ENCODE data around the gene LST1.
A peak's percentile ranks its signal among the peaks of the same experiment; 100 is the strongest.

LST1 gene

GRCh38 chr6:31568537-31568961 lies 17.5 kb upstream of the LST1 start:
- no peaks in the 10 kb centered on the region for H3K36me3 ChIP-seq (replicated peaks; ENCODE audit: insufficient read depth, low read length)
- H3K9me2 ChIP-seq (replicated peaks; ENCODE audit: insufficient read depth, low read length): no peaks in the 10 kb centered on the region
- no peak overlapping the region for H2AFZ ChIP-seq (ENCODE audit: low read length)
- H3F3A ChIP-seq (ENCODE audit: insufficient read depth, low read length): peaks cover 17% of the 10 kb centered on the region
- peaks cover 10% of the 10 kb centered on the region for H3K27me3 ChIP-seq (replicated peaks; ENCODE audit: insufficient read depth, low read length)
- no peak overlapping the region for H3K9ac ChIP-seq (ENCODE audit: low read length)
- H4K20me1 ChIP-seq (ENCODE audit: insufficient read depth, low read length): no peaks in the 10 kb centered on the region
- peak overlapping the region; percentile 9; the same call in 1 of the 2 replicates for H3K27ac ChIP-seq (ENCODE audit: low read length)
- H3K4me1 ChIP-seq (ENCODE audit: low read length): peaks cover 47% of the 10 kb centered on the region
- no peaks in the 10 kb centered on the region for H3K9me3 ChIP-seq (replicated peaks; ENCODE audit: insufficient read depth, low read length)
- H3K79me2 ChIP-seq (ENCODE audit: low read length): no peaks in the 10 kb centered on the region
- DNase-seq: peak; percentile 91
- no peak overlapping the region for H3K4me3 ChIP-seq (ENCODE audit: low read length)
- H3K4me2 ChIP-seq (ENCODE audit: low read depth, low read length): peak overlapping the region; percentile 28; the same call in 1 of the 2 replicates
- TF ChIP-seq EZH2 (optimal IDR thresholded peaks at IDR 0.05; ENCODE audit: low read depth, low read length) (no peak), CTCF (IDR thresholded peaks at IDR 0.05; ENCODE audit: low read length) (no peak), EZH2phosphoT487 (IDR thresholded peaks at IDR 0.05; ENCODE audit: low read length) (no peak)

- Histone ChIP-seq H3K27ac (ENCODE audit: low read length) (no peak overlapping the region), H3K27me3 (replicated peaks; ENCODE audit: insufficient read depth, low read length) (peaks cover 16% of the 10 kb centered on the region), H3K9me3 (replicated peaks; ENCODE audit: insufficient read depth, low read length) (no peaks in the 10 kb centered on the region), H3F3A (ENCODE audit: insufficient read depth, low read length) (peaks cover 17% of the 10 kb centered on the region), H3K79me2 (ENCODE audit: low read length) (no peaks in the 10 kb centered on the region), H3K4me3 (ENCODE audit: low read length) (no peak overlapping the region), H3K4me2 (ENCODE audit: low read depth, low read length) (no peak overlapping the region), H3K9ac (ENCODE audit: low read length) (no peak overlapping the region), H3K4me1 (ENCODE audit: low read length) (peaks cover 47% of the 10 kb centered on the region), H2AFZ (ENCODE audit: low read length) (no peak overlapping the region), H4K20me1 (ENCODE audit: insufficient read depth, low read length) (no peaks in the 10 kb centered on the region), H3K36me3 (replicated peaks; ENCODE audit: insufficient read depth, low read length) (no peaks in the 10 kb centered on the region), H3K9me2 (replicated peaks; ENCODE audit: insufficient read depth, low read length) (no peaks in the 10 kb centered on the region)
- DNase-seq: no peak
- no peak for TF ChIP-seq EZH2 (optimal IDR thresholded peaks at IDR 0.05; ENCODE audit: low read depth, low read length)
- TF ChIP-seq EZH2phosphoT487 (IDR thresholded peaks at IDR 0.05; ENCODE audit: low read length): no peak
- TF ChIP-seq CTCF (IDR thresholded peaks at IDR 0.05; ENCODE audit: low read length): no peak
These were observed 16.1 kb upstream of the LST1 start for GRCh38 chr6:31569861-31570536.

GRCh38 chr6:31572041-31572911 lies 13.8 kb upstream of the LST1 start, which contains the start of gene LTA:
LTA (plus strand) TSS chr6:31572289; CDS start chr6:31572743, 454 bp downstream.
- Histone ChIP-seq H3K27me3 (replicated peaks; ENCODE audit: insufficient read depth, low read length) (peaks cover 35% of the 10 kb centered on the region), H3K4me1 (ENCODE audit: low read length) (peaks cover 45% of the 10 kb centered on the region), H3K36me3 (replicated peaks; ENCODE audit: insufficient read depth, low read length) (no peaks in the 10 kb centered on the region), H3K4me2 (ENCODE audit: low read depth, low read length) (peak within 1 kb of the TSS; percentile 59; the same call in 1 of the 2 replicates), H2AFZ (ENCODE audit: low read length) (peak within 1 kb of the TSS; percentile 57), H3K9ac (ENCODE audit: low read length) (peak within 1 kb of the TSS; percentile 42), H3K79me2 (ENCODE audit: low read length) (no peaks in the 10 kb centered on the region), H3K9me3 (replicated peaks; ENCODE audit: insufficient read depth, low read length) (no peaks in the 10 kb centered on the region), H4K20me1 (ENCODE audit: insufficient read depth, low read length) (no peaks in the 10 kb centered on the region), H3K27ac (ENCODE audit: low read length) (peak within 1 kb of the TSS; percentile 54; the same call in 1 of the 2 replicates), H3F3A (ENCODE audit: insufficient read depth, low read length) (peaks cover 17% of the 10 kb centered on the region), H3K4me3 (ENCODE audit: low read length) (peak within 1 kb of the TSS; percentile 37), H3K9me2 (replicated peaks; ENCODE audit: insufficient read depth, low read length) (no peaks in the 10 kb centered on the region)
- TF ChIP-seq CTCF (IDR thresholded peaks at IDR 0.05; ENCODE audit: low read length) (no peak), EZH2phosphoT487 (IDR thresholded peaks at IDR 0.05; ENCODE audit: low read length) (no peak), EZH2 (optimal IDR thresholded peaks at IDR 0.05; ENCODE audit: low read depth, low read length) (no peak)
- DNase-seq: peak; percentile 48
